GM21367 (cell line): ENCODE data around the gene AS3MT.
"Not testable (repeated sequence)": the region's sequence is repeated elsewhere in the genome, so short reads cannot be mapped to it uniquely, and the experiment has no call there.

Source experiments
- ATAC-seq: cut with Tn5 transposase; IDR thresholded peaks from one replicate; pipeline ENCODE4 v1.9.1; 2021; ENCODE audit not compliant: unreplicated experiment

The AS3MT gene

GRCh38 chr10:102869258-102870198 is at the start of gene AS3MT:
AS3MT (plus strand) TSS chr10:102869470; CDS start chr10:102869593, 123 bp downstream.
- no peak for ATAC-seq

- not testable (repeated sequence) for ATAC-seq
Measured at GRCh38 chr10:102820008-102820407, 49.3 kb upstream of the AS3MT start.

GRCh38 chr10:102822222-102822621 is 47.0 kb upstream of the AS3MT start:
- no peak for ATAC-seq

- no peak for ATAC-seq
Measured at GRCh38 chr10:102824664-102825063, 44.6 kb upstream of the AS3MT start.

- no peak for ATAC-seq
Measured at GRCh38 chr10:102826148-102826796, 43.0 kb upstream of the AS3MT start.

- no peak for ATAC-seq
Measured at GRCh38 chr10:102827597-102827975, 41.7 kb upstream of the AS3MT start.

- no peak for ATAC-seq
Measured at GRCh38 chr10:102831322-102832071, 37.8 kb upstream of the AS3MT start.

GRCh38 chr10:102832248-102832647 is 37.0 kb upstream of the AS3MT start:
- ATAC-seq: no peak

GRCh38 chr10:102832987-102833386 is 36.3 kb upstream of the AS3MT start:
- ATAC-seq: no peak

GRCh38 chr10:102834143-102834542 is 35.1 kb upstream of the AS3MT start:
- no peak for ATAC-seq

GRCh38 chr10:102835007-102835482 is 34.2 kb upstream of the AS3MT start:
- ATAC-seq: no peak

GRCh38 chr10:102837230-102837721 is 32.0 kb upstream of the AS3MT start, which contains the start of gene CYP17A1:
CYP17A1 (minus strand) TSS chr10:102837413; CDS start chr10:102837361, 52 bp downstream.
- no peak for ATAC-seq

- not testable (repeated sequence) for ATAC-seq
Measured at GRCh38 chr10:102838276-102838927, 30.9 kb upstream of the AS3MT start.

- ATAC-seq: no peak
Measured at GRCh38 chr10:102841827-102842345, 27.4 kb upstream of the AS3MT start.

- ATAC-seq: not testable (repeated sequence)
Measured at GRCh38 chr10:102843139-102843538, 26.1 kb upstream of the AS3MT start.

GRCh38 chr10:102844190-102844776 is 25.0 kb upstream of the AS3MT start:
- ATAC-seq: not testable (repeated sequence)

GRCh38 chr10:102845352-102845902 is 23.8 kb upstream of the AS3MT start:
- ATAC-seq: no peak

GRCh38 chr10:102850025-102850518 is 19.2 kb upstream of the AS3MT start:
- ATAC-seq: no peak

GRCh38 chr10:102853237-102853636 is 16.0 kb upstream of the AS3MT start:
- ATAC-seq: not testable (repeated sequence)
